ENCODE results near the gene CHRNA10. TPM values are rescaled to one million over a fixed set of nuclear protein-coding genes. Genes with fewer than 3 reads are reported as not detected.
"Not testable (repeated sequence)": the region's sequence is repeated elsewhere in the genome, so short reads cannot be mapped to it uniquely, and the experiment has no call there.

The CHRNA10 gene
- total RNA-seq, 1 donor from 2014 or later, result not detected

DNA sequence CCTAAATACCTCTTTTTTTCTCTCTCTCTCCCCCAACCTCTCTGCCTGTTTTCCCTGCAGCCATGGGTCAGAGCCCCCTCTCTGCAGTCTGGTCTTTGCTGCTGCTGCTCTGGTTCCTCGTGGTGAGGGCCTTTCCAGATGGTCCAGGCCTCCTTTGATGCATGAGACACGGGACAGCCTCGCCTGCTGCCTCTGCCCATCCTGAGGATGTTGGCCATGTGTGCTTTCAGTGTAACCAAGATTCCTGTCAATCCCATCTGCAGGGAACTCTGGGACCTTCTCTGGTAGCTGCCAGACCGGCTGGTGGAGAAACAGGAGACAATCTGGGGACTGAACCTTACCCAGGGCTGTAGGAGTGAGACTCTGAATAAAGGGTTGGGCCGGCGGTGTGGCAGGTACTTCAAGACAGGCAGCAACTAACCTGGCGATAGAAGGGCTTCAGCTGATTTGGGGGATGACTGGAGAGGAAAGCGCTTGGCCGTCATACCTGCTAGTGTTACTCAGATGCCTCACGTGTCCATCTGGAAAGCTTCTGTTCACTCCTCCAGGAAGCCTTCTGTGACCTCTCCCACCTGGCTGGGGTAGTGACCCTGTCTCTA lies 7.1 kb downstream of the CHRNA10 start:
- DNase-seq, result no peak

DNA sequence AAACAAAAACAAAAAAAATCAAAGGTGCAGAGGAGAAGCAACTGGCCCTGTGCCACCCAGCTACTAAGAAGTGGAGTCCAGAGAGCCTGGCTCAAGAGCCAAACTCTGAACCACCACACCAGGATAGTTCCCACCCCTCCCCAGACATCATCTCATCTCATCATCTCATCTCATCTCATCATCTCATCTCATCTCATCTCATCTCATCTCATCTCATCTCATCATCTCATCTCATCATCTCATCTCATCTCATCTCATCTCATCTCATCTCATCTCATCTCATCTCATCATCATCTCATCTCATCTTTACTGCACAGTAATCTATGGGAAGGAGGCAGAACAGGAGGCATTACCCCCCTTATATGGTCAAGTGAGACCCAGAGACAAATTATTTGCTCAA lies 8.3 kb downstream of the CHRNA10 start:
- no peak for DNase-seq

DNA sequence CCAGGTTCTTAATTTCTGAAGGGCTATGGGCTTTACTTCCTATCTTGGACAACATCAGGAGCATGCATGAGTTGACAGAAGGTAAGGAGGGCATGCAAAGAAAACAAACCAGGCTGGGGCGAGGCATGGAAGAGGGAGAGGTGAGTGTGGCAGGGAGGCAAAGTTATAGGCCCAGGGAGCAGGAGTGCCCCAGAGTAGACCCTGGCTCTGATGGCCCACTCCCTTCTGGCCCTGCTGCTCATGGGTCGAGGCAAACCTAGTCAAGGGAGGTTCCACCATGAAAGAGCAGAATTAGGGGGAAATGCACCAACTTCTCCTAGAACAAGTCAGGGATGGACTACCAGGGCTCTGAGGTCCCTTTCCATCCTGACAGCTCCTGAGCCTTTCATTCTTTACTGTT lies 10.2 kb downstream of the CHRNA10 start:
- DNase-seq, result no peak

DNA sequence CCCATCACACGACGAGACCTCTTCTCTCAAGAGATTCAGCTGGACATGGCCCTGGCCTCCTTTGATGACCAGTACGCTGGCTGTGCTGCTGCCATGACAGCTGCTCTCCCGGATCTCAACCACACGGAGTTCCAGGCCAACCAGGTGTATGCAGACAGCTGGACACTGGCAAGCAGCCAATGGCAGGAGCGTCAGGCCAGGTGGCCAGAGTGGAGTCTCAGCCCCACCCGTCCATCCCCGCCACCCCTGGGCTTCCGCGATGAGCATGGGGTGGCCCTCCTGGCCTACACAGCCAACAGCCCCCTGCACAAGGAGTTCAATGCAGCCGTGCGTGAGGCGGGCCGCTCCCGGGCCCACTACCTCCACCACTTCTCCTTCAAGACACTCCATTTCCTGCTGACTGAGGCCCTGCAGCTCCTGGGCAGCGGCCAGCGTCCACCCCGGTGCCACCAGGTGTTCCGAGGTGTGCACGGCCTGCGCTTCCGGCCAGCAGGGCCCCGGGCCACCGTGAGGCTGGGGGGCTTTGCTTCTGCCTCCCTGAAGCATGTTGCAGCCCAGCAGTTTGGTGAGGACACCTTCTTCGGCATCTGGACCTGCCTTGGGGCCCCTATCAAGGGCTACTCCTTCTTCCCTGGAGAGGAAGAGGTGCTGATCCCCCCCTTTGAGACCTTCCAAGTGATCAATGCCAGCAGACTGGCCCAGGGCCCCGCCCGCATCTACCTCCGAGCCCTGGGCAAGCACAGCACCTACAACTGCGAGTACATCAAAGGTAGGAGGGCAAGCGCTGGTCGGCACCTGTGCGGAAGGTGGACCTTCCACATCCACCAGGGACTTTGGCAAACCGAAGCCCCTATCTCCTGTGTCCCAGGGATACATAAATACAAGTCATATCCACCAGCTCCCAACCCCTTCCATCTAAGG lies 11.3 kb downstream of the CHRNA10 start:
- DNase-seq, result no peak

DNA sequence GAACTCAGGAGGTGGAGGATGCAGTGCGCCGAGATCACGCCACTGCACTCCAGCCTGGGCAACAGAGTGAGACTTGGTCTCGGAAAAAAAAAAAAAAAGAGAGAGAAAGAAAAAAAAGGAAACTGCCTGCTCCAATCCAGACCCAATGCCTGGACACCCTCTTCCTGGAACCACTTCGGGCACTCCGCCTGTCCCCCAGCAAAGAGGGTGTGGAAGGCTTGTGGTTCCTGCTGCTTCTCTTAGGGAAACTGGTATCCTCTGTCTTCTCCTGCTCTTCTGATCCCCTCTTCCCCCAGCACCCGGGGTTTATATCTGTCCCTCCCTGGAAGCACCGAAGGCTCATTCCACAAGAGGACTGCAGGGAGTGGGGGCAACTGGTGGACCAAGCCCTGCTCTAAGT lies 12.9 kb downstream of the CHRNA10 start:
- no peak for DNase-seq

DNA sequence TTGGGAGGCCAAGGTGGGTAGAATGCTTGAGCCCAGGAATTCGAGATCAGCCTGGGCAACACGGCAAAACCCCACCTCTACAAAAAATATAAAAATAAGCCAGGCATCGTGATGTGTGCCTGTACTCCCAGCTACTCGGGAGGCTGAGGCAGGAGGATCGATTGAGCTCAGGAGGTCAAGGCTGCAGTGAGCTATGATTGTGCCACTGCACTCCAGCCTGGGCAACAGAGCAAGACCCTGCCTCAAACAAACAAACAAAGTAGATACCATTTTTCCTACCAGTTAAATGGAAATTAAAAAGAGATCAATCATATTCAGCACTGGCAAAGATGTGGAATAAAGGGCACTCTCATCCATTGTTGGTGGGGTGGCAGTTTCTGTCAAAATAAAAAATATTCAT lies 13.9 kb downstream of the CHRNA10 start:
- DNase-seq, result not testable (repeated sequence)

DNA sequence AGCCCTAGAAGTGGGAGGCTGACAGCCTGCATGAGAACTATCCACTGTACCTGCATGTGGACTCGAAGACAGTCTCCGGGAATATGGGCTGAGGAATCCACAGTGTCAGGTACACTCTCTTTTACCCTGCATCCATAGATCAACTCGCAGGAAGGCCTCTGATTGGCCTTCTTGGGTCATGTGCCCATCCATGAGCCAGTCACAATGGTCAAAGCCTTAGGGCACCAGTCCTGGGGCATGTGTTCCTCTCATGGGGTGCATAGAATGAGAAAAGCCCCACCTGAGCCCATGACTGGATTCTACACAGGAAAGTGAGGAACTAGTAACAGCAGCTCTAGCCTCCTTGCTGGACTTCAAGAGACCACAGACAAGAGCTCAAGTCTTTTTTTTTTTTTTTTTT lies 15.6 kb downstream of the CHRNA10 start:
- no peak for DNase-seq

DNA sequence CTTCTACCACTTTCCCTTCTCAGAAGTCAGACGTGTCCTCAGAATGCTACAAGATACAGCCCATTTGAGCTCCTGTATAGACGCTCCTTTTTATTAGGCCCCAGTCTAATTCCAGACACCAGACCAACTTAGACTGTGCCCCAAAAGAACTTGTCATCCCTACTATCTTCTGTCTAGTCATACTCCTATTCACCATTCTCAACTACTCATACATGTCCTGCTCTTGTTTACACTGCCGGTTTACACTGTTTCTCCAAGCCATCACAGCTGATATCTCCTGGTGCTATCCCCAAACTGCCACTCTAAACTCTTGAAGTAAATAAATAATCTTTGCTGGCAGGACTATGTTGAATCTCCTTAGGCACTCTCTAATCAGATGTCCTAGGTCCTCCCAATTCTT lies 18.7 kb downstream of the CHRNA10 start:
- not testable (repeated sequence) for DNase-seq

DNA sequence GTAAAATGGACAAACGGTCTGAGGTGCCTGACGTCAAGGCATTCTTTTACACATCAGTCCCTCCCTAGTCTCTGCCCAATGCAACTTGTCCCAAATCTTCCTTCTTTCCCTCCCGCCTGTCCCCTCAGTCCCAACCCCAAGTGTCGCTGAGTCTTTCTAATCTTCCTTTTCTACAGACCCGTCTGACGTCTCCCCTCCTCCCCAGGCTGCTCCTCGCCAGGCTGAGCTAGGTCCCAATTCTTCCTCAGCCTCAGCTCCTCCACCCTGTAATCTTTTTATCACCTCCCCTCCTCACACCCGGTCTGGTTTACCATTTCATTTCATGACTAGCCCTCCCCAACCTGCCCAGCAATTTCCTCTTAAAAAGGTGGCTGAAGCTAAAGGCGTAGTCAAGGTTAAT lies 21.8 kb downstream of the CHRNA10 start:
- not testable (repeated sequence) for DNase-seq

DNA sequence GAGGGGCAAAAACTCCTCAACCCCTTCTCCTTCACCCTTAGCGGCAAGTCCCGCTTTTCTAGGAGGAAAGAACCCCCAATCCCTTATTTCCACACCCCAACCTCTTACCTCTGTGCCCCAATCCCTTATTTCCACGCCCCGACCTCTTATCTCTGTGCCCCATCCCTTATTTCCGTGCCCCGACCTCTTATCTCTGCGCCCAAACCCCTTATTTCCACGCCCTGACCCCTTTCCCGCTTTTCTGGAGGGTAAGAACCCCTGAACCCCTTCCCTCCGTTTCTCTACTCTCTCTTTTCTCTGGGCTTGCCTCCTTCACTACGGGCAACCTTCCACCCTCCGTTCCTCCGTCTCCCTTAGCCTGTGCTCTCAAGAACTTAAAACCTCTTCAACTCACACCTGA lies 22.3 kb downstream of the CHRNA10 start:
- DNase-seq, result not testable (repeated sequence)

DNA sequence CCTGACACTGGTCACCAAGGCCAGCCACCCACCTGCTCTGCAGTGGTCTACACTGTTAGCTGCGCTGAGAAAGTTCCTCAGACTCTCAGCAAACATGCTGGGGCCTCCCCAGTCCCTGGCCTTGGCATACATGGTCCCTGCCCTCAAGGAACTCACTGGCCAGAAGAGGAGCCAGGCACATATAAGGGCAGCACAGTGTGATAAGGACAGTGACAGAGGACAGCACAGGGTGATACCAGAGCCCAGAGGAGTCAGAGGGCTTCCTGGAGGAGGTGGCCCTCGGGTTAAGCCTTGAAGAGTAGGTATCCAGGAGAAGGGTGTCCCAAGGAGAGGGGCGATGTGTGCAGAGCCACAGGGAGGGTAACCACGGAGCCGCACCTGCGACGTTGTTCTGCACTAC lies 25.6 kb downstream of the CHRNA10 start:
- DNase-seq, result no peak

DNA sequence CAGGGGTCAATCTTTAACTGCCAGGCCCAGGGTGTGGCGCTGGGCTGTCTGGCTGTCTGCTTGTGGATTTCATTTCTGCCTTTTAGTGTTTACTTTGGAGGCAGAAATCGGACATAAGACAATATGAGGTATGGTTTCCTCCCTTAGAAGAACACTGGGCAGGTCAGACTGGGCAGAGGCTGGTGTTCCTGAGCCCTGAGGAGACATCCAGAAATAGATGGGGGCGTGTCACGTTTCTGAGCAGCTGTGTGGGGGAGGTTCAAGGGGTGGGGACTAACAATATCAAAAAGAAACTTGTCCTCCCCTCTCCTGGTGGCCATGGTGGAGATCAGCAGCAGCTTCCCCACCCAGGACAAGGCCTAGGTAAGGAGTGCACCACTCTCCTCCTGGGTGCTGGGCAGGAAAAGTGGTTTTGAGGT lies 26.4 kb downstream of the CHRNA10 start, which contains the start of gene ART1:
TSS of gene ART1 (plus strand) at position 312 of the 419 bp plus-strand sequence. CDS start 14,086 bp downstream, outside the sequence.
- peak; percentile 57 for DNase-seq

DNA sequence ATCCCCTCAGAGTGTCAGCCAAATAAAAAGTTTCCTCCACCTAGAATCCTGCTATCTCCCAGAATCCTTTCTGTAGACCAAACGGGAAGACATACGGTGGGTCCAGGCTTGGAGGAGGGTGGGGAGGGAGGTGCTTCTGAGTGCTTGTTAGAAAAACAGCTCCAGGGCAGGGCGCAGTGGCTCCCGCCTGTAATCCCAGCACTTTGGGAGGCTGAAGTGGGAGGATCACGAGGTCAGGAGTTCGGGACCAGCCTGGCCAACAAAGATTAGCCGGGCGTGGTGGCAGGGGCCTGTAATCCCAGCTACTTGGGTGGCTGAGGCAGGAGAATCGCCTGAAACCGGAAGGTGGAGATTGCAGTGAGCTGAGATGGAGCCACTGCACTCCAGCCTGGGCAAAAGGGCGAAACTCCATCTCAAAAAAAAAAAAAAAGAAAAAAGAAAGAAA lies 28.1 kb downstream of the CHRNA10 start:
- DNase-seq, result peak; percentile 12

DNA sequence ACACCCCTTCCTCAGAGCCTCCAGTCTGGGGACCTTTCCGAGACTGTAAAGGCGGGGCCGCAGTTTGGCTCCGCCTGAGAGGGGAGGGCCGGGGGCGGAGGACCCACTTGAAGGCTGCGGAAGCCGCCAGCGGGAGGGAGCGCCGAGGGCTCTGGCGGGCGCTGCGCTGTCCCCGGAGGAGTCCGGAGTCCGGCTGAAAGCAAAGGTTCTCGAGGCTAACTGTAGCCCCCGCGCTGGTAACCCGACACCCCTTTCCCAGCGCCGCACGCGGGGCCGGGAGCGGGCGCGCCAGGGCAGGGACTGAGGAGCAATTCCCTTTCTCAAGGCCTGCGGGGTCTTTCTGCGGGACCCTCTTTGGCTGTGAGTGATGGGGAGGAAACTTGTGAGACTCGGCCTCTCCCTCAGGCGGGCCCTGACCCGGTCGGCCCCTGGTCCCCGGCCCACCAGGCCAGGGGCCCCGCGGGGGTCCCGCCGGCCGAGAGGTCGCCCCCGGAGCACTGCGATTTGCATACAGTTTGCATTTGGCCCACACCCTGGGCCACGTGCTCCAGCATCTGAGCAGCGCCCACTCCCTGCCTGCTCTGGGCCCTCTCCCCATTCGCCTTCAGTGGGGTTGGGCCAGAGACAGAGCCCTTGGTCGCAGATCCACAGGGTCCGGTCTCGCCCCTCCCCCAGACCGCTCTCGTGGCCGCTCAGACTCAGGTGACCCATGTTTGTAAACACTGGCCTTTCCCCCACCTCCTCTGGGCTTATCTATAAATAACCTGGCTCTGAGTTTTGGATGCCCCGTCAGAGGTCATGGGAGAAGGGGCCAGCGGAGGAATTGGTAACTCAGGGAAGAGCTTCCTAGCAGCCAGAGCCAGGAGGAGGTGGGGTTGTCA lies 28.9 kb downstream of the CHRNA10 start:
- peak; percentile 90 for DNase-seq

DNA sequence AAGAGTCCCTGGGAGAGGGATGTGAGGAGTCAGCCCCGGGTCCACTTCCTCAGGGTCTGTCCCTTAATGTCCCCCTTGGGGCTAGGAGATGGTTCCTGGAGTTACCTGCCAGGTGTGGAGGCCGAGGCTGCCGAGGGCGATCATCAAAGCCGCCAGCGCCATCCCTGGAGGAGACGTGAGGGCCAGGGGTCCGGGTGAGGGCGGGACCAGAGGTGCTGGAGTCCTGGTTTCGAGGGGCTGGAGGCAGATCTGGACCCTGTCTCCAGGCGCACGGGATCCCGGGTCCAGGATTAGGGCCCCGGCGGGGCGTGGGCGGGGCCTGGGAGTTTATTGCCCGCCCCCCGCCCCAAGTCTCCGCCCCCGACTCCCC lies 29.5 kb downstream of the CHRNA10 start, which contains the start of gene ART5:
TSS of gene ART5 (minus strand) at position 292 of the 370 bp plus-strand sequence. CDS start at position 162, 130 bp downstream.
- no peak for DNase-seq

DNA sequence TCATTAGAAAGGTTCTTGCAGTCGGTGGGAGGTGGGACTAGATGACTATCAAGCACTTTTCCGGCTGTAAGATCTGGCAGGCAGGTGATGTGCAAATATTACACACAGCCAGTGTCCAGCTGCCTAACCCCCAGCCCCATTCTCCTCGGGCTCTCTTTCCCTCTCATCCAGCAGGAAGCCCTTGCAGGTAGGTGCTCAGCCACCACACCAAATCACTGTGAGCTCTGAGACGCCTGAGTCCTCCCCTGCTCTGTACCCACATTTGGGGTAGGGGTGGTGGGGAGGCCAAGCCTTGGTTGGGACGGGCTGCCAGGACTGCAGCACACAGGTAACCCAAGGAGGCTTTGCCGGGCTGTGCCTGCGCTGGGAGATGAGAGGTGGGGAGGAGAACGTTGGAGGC lies 30.0 kb downstream of the CHRNA10 start:
- no peak for DNase-seq

DNA sequence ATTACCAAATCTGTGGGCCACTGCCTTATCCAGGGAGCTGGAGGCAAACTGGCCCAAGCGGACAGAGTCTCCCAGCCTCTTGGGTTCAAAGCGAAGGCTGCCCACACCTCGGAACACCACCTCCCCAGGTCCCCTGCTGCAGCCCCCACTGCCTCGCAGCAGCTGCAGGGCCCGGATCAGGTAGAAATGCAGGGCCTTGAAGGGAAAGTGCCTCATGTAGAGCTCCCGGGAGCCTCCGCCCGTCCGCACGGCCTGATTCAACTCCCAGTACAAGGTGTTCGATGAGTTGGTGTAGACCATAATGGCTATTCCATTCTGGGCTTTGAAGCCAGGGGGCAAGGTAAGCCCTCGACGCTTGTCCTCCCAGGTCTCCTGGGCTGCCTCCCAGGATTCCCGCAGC lies 31.3 kb downstream of the CHRNA10 start:
- DNase-seq, result no peak

DNA sequence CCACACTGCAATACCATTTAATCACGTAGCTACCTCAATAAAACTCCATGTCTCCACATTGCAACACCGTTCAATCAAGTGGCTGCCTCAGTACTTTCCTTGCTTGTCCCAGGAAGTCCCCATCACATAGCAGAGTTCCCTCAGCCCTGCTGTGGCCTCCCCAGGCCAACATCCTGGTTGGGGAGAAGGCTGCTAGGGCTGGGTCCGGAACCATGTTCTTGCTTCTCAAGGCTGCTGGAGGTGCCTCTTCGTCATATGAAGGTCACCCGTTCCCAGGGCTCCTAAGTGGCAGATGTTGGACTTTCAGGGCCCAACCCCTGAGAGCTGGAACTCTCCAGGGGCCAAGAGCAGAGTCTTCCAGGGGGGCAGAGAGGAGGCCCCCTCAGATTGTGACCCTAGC lies 32.7 kb downstream of the CHRNA10 start:
- DNase-seq, result no peak

DNA sequence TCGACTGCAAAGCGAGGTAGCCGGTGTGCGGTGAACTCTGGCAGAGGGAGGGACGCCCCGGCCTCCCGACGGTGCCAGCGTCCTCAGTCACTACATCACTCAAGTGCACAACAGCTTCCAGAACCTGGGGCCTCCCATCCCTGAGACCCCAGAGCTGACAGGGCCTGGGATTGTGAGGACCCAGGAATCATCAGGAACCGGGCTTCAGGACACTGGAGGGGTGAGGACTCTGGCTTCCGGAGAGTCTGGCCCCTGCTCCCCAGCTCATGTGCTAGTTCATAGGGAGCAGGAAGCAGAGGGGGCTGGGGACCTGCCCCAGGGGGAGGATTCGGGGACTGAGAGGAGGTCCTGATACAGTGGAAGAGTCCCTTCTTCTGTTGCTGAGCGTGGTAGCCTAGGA lies 34.0 kb downstream of the CHRNA10 start:
- DNase-seq, result no peak

DNA sequence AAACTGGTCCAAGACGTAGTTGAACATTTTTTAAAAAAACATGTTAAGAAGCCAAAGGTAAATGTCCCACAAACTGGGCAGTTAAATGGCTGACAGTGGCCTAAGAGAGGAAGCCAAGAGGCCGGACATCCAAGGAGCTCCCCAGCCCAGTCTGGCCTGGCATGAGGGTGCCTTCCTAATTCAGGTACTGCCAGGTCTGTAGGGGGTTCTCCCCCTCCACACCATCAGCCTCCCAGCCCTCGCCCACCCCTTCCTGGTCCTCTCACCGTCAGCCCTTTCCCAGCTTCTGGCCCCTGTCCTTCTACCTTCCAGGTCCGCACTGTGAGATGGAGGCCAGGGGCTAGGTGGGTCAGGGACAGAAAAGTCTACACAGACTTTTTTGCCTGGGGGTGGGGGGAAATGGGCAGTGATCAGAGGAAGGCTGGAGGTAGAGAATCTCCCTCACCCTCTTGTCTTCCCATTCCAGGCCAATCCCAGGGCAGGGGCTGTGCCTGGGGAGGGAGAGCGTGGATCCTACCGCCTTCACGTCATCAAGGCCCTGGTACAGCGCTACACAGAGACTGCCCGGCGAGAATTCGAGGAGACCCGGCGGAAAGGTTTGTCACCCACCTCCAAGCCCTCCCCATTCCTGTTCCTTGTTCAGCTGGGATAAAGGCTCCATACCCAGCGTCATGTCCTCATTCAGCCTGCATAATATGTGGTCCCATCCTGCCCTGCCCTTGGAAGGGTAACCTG lies 35.4 kb downstream of the CHRNA10 start:
- DNase-seq, result no peak

DNA sequence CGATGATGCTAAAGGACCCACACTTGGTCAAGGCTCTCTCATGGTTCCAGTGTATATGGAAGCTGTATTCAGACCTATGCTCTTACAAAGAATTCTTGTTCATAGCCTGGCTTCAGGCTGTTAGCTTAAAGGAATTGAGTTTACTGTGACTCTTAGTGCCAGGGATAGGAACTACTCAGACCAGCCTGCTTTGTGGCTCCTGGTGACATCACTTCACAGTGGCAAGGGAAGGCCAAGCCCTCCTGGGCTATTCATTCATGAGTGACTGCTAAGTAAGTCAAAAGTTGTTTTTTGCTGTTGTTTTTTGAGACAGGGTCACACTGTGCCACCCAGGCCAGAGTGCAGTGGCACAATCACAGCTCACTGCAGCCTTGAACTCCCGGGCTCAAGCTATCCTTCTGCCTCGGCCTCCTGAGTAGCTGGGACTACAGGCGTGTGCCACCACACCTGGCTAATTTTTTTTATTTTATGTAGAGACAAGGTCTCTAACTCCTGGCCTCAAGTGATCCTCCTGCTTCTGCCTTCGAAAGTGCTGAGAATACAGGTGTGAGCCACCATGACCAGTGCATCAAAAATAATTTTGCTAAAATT lies 39.0 kb downstream of the CHRNA10 start:
- DNase-seq, result no peak
